GM10847 (cell line): Measurements from ENCODE around the gene TCEA2.

Source experiments
- POLR2A ChIP-seq: IDR thresholded peaks from 2 replicates; pipeline ENCODE4 v1.6.1; 2011; ENCODE audit not compliant: insufficient read length; ENCODE audit errors: extremely low read depth

TCEA2 gene

DNA sequence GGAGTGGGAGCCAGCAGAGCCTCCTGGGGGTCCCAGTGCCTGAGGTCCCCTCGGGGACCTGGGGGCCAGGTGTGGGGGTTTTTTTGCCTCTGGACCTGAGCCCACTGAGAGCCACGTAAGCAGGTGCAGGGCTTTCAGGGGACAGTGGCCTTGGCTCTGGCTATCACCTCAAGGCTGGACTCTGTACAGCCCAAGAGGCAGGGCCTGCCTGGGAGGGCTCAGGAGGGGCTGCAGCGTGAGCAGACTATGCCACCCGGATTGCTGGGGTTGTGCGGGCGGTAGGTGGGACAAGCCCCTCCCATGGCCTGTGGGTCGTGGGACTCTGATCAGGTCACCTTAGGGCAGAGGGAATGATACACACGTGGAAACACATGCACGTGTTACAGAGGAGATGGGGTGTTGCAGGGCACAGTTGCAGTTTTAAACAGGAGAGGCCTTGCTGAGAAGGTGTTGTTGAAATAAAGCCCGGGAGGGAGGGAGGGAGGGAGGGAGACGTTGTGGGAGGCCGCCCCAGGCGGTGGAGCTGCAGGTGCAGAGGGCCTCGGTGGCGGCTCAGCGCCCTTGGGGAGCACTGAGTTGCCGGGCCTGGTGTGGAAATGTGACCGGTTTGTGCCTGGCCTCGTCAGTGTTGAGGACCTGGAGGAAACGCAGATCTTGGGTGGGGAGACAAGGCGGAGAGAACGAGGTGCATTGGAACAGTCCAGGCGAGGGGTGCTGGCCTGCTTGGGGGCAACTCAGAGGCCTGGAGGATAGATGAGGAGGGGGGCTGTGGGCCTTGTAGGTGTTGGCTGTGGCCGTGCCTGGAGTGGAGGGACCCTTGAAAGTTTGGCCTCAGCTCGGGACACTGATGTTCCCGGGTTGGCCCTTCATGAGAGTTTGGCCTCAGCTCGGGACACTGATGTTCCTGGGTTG, 2.3 kb downstream of the TCEA2 start:
- TF ChIP-seq POLR2A = no peak

DNA sequence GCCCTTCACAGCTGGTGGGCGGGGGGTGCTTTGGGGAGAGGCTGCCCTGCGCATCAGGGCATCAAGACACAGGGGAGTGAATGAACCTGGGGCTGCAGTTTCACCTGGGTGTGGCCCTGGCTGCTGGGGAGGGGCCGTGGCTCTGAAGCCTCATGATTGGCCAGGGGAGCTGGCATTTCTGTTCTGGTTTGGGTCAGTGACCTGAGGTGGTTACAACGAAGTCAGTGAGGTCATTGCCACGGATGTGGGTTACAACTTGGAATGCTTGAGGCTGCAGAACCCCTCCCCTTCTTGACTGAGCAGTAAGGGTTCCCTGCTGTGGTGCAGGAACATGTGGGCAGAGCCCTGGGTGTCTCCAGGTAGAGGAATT, 3.0 kb downstream of the TCEA2 start:
- no peak for TF ChIP-seq POLR2A

DNA sequence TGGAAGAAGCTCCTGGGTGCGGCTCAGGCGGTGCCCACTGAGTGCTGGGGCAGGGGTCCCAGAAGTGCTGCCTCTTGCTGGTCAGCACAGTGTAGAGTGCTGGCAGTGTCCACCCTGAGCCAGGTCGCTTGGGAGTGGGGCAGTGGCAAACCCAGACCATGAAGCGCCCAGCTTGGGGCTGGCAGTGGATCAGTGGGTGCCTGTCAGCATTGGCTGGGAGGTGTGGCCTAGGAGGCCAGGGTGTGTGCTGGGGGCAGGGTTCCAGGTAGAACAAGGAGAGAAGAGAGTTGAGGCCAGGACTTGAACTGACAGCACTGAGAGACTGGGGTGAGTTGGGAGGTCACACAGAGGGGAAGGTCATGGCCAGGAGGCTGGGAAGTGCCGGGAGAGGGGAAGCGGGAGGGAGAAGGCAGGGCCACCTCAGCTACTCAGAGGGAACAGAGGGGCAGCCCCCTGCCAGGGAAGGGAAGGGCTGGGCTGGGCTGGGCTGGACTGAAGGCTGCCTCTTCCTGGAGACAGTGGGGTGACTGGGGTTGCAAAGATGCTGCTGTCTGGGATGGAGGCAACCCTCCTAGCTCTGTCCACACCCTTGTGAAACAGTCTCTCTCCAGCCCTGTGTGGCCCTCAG, 4.1 kb downstream of the TCEA2 start:
- no peak for TF ChIP-seq POLR2A

DNA sequence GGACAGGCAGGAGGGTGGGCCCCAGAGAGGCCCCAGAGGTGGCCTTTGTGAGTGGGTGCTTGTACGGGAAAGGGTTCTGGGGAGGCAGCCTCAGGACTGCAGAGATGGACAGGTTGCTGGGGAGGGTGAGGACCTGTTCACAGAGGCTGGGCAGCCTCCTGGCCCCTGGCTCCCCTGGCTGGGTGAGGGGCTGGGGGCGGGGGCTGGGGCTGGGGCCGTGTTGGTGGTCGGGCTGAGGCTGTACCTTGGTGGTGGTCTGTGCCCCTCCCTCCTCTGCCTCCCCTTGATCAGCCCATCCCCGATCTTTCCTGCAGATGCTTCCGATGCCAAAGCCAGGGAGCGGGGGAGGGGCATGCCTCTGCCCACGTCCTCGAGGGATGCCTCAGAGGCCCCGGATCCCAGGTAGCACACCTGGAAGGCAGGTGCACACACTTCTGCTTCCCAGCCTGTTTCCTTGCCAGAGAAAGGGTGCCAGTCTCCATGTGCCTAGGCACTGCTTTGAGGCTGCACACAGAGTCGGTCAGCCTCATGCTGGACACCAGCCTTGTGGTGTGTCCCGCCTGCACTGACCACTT, 4.8 kb downstream of the TCEA2 start:
- TF ChIP-seq POLR2A = no peak

DNA sequence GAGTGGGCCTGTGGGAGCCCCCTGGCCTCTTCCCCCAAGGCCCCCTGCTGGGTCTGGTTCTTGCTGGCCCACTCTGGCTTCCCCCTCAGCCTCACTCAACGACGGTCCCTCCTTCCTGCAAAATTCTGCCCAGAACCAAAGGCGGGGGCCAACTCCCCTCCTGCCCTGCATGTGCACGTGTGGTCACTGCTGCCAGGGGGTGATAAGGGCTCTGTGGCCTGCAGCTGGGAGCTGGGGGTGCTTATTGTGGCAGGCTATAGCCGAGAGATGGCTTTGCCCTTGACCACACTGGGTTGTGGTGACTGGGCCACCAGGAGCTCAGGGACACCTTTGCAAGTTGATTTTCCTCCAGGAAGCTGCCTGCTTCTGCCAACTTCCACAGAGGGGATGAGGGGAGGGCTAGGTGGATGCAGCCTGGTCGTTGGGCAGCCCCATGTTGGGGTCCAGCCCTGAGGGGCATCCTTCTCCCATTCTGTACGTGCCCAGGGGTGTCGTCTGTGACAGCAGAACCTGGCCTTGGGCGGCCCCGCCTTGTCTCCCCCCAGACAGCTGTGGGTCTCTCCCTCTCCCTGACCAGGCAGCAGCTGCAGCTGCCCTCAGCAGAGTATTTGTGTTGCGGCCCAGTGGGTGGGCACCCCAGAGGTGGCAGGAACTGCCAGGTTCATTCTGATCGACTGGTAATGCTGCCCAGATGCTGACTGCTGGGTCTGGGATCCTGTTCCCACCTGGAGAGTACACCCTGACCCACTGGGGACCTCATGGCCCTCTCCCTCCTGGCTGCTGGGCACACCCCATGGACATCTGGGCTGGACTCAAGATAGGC, 5.6 kb downstream of the TCEA2 start:
- no peak for TF ChIP-seq POLR2A

DNA sequence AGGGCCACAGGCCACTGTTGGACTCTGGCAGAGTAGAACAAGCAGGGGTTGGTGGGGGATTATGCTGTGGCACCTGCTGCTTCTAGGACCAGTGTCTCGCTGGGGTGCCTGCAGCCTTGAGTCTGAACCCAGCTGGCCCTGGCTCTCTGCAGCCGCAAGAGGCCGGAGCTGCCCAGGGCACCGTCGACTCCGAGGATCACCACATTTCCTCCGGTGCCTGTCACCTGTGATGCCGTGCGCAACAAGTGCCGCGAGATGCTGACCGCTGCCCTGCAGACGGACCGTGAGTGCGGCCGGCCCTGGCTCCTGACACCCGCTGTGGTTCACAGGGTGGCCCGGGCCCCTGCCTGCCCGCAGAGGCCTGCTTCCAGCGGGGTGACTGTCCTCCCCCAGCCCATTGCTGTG, 6.2 kb downstream of the TCEA2 start:
- TF ChIP-seq POLR2A = no peak

DNA sequence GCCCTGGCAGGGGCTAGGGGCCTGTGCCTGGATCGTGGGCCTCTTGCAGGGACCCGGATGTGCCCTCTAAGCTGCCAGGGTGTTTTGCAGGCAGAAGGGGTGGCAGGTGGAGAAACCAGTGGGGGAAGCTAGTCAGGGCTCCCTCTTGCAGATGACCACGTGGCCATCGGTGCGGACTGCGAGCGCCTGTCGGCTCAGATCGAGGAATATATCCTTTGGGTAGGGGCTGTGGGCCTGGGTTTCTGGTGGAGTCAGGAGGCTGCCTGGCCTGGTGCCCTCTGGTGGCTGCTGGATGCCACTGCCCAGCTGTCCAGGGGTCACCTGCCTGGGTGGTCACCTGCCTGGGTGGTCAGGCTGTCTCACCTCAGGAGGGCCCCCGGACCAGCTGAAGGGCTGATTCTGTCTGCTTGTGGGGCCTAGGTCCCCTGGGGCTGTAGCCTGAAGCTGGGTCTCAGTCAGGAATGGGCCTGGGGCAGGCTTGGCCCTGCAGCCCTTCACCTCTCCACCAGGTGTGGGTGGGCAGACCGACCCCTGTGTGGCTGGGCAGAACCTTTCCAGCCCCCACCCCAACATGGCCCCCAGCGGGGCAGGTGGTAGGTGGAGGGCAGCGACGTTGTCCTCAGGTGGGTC, 6.7 kb downstream of the TCEA2 start:
- TF ChIP-seq POLR2A = no peak

DNA sequence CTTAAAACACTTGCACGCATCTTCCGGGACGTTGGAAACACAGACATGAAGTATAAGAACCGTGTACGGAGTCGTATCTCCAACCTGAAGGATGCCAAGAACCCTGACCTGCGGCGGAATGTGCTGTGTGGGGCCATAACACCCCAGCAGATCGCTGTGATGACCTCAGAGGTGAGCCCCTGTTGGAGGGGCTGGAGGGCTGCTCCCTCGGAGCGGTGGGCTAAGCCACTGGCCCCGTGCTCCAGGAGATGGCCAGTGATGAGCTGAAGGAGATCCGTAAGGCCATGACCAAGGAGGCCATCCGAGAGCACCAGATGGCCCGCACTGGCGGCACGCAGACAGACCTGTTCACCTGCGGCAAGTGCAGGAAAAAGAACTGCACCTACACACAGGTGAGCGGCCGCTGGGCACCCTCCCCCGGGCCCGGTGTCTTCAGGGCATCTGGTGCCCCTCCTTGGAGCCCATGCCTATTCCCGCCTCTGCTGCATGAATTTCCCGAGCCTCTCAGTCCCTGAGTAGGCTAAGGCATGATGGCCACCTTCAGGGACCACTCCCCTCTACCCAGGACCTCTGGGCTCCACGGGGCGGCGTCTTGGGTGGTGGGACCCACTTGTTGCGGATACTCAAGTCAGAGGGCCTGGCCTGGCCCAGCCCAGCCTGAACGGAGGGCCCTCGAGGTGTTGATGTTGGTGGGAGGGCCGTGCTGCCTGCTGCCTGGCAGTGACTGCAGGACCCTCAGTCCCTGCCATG, 7.4 kb downstream of the TCEA2 start:
- no peak for TF ChIP-seq POLR2A

DNA sequence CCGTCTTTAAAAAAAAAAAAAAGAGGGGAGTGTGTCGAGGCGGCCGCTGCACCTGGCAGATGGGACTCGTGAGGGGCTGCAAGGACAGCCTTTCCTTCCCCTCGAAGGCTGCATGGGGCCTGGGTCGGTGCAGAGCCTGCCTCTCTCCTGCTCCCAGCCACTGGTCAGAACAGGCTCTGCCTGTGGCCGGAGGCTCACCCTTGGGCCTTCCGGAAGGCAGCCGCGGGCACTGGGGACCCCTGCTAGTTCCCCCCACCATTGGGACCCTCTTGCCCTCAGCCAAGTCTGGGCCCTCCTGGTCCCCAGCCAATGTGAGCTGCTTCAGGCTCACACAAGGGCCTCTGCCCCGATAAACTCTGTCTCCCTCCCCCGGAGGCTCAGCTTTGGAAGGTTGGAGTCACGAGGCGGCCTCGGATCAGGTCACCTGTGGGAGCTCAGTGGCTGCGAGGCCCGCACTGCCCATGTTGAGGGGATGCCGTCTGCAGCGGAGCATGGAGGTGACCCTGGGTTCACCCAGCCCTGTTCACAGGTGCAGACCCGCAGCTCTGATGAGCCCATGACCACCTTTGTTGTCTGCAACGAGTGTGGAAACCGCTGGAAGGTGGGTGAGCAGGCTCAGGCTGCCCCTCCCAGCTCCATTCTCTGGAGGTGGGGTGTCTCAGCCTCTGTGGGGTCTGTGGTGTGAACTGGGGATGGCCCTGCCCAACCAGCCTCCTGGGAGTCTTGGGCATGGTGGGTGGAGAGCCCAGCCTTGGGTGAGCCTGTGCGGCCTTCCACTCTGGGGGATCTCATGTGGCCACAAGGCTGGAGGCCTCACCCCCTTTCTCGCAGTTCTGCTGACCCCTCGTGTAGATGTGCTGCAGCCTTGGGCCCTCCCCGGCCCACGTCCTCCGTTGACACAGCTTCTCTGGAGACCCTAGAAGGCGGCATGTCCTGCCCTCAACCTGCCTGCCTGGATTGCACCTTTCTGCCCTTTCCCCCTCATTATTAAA, 8.6 kb downstream of the TCEA2 start:
- TF ChIP-seq POLR2A = no peak

DNA sequence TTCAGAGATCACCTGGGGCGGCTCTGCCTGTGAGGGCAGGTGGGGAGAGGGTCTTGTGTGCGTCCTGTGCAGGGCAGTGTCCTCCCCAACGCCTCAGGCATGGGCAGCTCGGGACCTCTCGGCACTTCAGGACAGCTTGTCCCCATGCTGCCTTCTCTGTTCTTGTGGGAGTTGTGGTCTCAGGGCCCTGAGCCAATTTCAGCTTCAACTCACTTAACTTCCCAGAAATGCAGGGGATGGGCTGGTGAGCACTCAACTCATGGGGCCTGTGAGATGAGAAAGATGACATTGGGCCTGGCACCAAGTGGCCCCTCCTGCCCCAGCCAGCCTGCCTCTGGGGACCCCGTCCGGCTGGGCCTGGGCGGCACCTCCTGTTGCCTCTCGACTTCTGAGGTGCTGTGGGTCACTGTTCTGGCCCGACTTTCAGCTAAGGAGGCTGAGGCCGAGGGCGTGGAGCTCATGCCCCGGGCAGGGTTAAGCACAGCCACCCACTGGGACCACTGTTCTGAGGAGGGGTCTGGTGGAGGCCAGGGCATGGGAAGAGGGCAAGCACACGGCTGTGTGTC, 9.6 kb downstream of the TCEA2 start:
- TF ChIP-seq POLR2A = no peak

DNA sequence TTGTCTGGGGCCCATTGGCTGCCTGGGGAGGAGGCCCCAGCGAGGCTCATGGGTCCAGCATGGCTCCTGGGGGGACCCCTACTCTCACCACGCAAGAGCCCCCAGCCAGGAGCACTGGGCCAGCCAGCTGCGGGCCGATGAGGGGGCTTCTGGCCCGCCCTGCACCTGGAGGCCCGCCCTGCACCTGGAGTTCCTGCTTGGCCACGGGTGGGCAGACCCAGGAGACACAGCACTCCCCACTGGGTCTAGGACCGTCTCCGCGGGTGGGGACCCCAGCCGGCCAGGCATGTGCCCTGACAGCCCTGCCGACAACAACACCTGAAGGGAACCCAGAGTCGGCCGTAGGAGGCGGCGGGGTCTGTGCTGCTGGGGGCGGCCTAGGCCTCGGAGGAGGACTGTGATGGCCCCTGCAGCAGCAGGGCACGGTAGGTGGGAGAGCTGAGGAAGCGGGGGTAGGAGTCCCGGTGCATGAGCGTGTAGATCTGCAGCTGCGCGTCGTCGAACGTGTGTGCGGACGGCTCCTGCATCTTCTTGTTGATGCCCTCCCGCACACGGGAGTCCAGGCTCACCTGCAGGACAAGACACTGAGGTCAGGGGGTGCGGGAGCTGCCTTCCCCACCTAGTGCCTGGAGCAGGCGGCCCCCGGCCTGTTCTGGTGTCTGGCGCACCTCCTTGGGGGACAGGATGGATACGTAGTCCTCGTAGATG, 10.6 kb downstream of the TCEA2 start:
- no peak for TF ChIP-seq POLR2A

DNA sequence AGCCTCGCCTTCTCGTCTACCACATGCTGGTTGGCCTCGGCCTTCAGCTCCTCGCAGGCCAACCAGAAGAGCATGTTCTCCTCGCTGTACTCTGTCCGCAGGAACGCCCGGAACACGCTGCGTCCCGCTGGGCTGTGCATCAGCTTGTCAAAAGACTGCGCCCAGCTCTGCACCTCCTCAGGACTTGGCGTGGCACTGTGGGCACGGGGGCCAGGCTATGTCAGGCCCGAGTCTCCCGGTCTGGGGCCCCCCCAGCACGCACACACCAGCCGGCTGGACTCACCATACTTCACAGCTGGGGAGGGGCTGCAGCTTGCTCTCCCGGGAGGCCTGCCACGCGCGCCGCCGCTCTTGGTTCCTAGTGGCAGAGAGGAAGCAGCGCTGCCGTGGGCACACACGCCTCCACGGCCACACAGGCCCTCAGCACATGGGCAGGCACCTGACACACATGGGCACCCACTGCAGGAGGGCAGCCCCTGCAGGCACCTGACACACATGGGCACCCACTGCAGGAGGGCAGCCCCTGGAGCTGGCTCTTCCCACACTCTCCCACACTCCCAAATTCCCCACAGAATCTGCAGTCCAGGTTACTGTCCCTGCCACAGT, 11.3 kb downstream of the TCEA2 start:
- TF ChIP-seq POLR2A = no peak
